Effector CD8-positive, alpha-beta T cell (primary cell): ENCODE data around the gene BLM.
"Not testable (repeated sequence)": the region's sequence is repeated elsewhere in the genome, so short reads cannot be mapped to it uniquely, and the experiment has no call there.

Experiments
- DNase-seq: peaks from one replicate; lab custom pipeline; 2025; lab: John Stamatoyannopoulos, UW

The BLM gene

DNA sequence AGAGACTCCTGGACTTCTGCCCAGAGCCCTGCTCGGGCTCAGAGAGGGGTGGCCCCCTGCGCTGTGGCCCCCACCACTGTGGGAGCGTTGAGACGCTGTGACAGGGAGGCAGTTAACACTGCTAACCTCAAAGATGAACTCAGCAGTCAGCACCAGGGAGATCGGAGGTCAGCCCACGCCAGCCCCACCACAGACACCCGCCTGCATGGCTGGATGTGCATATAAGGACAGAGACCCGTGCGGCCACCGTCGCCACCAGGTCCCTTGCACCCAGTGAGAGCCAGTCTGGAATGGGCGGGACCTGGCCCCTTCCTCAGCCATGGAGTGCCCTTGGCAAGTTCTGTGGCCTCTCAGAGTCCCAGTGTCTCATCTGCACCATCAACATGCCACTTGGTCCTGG lies 102.7 kb downstream of the BLM start:
- DNase-seq, result no peak

GRCh38 chr15:90820481-90820880 lies 103.3 kb downstream of the BLM start:
- no peak for DNase-seq

GRCh38 chr15:90822204-90822955 lies 105.2 kb downstream of the BLM start:
- DNase-seq, result no peak

DNA sequence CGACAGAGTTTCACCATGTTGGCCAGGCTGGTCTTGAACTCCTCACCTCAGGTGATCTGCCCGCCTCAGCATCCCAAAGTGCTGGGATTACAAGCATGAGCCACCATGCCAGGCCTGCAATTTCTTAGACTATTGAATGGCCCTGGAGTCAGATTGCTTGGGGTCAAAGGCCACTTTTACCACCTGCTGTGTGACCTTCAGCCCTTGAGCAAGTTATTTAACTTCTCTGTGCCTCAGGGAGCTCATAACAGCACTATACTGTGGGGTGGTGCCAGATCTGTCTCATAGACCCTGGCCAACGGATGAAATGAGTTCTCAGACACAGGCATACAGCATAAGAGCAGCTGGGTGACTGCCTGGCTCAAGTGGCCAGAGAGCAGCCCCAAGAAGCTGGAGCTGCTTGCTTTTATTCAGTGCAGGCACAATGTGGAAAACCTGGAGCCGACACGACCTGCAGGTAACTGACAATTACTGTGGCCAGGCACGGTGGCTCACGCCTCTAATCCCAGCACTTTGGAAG lies 106.4 kb downstream of the BLM start:
- DNase-seq, result no peak

- not testable (repeated sequence) for DNase-seq
Observed at GRCh38 chr15:90825115-90825899, 108.2 kb downstream of the BLM start.

- DNase-seq, result not testable (repeated sequence)
Observed at GRCh38 chr15:90826206-90826885, 109.2 kb downstream of the BLM start.

- no peak for DNase-seq
Observed at GRCh38 chr15:90826886-90827435, 109.8 kb downstream of the BLM start.

- no peak for DNase-seq
Observed at GRCh38 chr15:90828111-90828510, 111.0 kb downstream of the BLM start.

DNA sequence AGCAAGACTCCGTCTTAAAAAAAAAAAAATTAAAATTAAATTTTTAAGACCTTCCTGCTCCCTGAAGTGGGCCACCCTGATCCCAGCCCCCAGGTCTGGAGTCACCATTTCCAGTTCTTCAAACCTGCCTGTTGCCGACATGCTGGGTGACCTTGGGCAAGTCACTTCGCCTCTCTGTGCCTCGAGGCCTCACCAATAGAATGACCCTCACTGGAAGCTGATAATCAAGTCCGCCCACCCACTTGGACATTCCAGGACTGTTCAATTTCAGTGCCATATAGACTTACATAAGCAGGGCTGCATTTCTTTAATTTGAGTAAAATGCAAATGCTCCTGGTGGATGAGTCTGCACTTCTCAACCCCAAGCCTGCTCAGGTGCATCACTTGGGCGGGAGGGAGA lies 112.0 kb downstream of the BLM start:
- DNase-seq, result no peak

- no peak for DNase-seq
Observed at GRCh38 chr15:90829942-90830440, 112.8 kb downstream of the BLM start.

- no peak for DNase-seq
Observed at GRCh38 chr15:90834626-90835025, 117.5 kb downstream of the BLM start.

- DNase-seq, result no peak
Observed at GRCh38 chr15:90836296-90836871, 119.2 kb downstream of the BLM start.

DNA sequence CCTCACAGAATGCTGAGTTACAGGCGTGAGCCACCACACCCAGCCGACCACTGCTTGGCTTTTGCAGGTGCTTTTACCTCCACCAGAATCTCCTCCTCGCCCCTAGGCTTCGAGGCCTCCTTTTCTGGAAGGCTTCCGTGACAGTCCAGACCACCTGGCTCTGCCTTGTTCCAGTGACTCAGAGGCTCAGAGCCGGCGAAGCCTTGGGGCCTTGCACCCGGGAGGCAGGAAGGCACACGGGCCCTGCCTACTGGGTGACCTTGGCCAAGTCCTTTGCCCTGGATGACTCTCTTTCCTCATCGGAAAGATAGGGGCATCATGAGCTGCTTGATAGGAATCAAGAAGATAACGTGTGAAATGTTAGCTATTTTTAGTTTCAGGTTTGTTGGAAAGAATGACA lies 119.9 kb downstream of the BLM start:
- DNase-seq, result no peak

GRCh38 chr15:90838139-90838538 lies 121.0 kb downstream of the BLM start:
- peak; percentile 74 for DNase-seq

DNA sequence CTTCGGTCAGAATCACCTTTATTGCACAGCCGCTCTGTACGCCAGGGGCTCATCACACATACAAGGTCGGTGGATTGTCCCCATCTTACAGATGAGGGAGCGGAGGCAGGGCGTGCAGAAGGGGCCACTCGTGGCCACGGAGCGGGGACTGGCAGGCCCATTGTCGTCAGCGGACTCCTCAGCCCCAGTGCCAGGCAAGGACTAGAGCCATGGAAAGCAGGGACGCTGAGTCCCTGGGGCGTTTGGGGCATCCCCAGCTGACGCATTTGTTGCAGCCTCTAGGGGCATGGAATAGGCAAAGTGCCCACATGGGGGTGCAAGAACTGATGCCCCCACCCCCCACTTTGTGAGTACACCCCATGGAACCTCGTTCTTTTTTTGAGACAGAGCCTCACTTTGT lies 121.4 kb downstream of the BLM start:
- DNase-seq, result no peak

DNA sequence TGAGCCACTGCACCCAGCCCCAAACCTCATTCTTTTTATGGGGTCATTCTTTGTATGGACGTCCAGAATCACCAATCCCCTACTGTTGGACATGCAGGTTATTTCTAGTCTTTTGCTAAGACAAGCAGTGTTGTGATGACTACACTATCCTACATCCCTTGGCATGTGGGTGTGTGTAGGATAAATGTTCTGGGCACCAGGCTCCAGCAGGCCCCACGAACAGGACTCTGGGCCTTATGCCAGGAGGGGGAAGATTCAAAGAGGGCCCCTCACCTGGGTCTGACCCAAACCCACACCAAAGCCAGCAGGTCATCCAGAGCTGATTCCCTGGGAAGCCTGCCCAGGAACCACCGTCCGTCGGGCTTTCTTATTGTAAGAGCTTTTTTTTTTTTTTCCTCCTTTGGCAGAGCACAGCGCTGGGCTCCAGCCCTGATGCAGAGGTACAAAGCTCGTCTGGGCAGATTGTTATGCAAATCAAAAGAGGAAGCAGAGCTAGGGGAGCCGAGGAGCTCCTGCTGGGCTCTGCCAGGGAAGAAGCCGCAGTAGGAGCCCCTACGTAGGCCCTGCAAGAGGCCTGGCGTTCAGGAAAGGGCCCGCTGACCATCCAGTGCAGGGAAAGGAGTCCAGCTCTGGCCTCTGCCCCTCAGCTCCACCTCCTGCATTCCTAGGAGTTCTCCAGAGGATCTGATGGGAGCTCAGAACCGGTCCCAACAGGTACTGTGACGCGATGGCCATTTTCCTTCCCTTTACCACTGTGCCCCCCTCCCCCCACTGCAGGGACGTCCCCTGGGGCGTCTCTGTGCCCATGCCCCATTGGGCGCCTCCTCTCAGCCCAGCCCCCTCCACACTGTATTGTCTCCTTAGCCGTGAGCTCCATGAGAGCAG lies 122.3 kb downstream of the BLM start:
- no peak for DNase-seq

GRCh38 chr15:90840157-90840855 lies 123.2 kb downstream of the BLM start:
- DNase-seq, result no peak

DNA sequence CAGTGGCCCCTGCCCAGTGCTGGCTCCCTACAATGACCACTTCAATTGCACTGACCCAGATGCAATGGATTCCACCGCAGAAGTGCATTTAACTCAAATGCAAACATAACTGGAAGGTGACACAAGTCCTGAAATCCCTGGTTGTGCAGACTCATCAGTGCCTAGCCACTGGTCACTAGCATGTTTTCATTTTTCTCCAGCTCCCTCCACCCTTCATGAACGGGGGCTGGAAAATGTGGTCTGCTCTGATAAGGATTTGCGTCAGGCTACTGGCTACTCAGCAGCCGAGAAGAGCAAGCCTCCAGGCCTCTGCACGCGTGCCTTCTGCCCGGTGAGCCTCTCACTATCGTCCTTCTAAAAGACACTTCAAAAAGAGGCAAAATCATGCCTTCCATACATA lies 123.8 kb downstream of the BLM start:
- no peak for DNase-seq

- no peak for DNase-seq
Observed at GRCh38 chr15:90844696-90845095, 127.5 kb downstream of the BLM start.
